DND-41 (cell line): ENCODE data around the gene MED14.

Experiments
- CTCF ChIP-seq: IDR thresholded peaks from 2 replicates; pipeline ENCODE4 v1.5.1; 2012; ENCODE audit warnings: borderline replicate concordance, low read length, moderate library complexity, mild to moderate bottlenecking; ENCODE audit not compliant: poor library complexity, severe bottlenecking; ENCODE audit errors: extremely low read depth
- EZH2 ChIP-seq: IDR thresholded peaks from 3 replicates; pipeline ENCODE4 v1.6.1; 2012; ENCODE audit warnings: borderline replicate concordance, low read depth, mild to moderate bottlenecking, moderate library complexity, low read length, inconsistent platforms; ENCODE audit not compliant: severe bottlenecking

- no peak for TF ChIP-seq CTCF
- TF ChIP-seq EZH2 = no peak
These were observed 45.6 kb upstream of the MED14 start for GRCh38 chrX:40780951-40781350.
